Raji (cell line): ENCODE results near the gene GOLT1A.

Experiments used
- POLR2A ChIP-seq: IDR thresholded peaks from 2 replicates; pipeline ENCODE4 v1.6.1; 2011; ENCODE audit warnings: low read depth, low read length, control low read depth; ENCODE audit not compliant: insufficient read depth

Gene GOLT1A

GRCh38 chr1:204225841-204226735 is 12.3 kb upstream of the GOLT1A start:
- TF ChIP-seq POLR2A = no peak

GRCh38 chr1:204224655-204225054 is 10.9 kb upstream of the GOLT1A start:
- TF ChIP-seq POLR2A = no peak

DNA sequence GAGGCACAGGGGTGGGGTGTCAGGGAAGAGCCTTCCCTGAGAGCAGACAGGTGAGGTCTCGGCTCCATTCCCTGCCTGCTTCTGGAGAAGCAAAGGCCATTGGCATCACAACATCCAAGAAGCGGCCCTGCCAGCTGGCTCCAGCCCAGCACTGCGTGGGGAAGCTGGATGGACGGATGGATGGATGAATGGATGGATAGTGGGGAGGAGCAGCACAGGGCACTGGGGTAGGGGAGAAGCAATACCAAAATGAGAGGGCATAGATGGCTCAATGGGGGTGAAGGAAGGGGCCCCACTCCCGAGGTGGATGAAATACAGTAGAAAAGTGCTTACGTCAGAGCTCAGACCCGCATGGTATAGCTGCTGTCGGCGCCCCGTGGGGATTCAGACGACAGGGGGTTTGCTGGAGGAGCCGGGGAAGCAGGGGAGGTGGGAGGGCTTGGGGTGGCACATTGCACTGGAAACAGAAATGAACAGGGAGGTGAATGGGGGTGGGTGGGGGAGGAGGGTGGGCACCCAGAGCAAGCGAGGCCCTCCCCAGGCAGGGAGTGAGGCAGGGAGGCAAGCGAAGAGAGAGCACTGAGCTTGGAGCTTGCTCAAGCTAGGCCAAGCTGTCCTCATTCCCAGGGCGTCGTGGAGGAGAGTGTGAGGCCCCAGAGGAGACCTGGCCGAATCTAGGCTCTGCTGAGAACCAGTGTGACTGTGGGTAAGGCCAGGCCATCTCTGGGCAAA is 9.5 kb upstream of the GOLT1A start:
- no peak for TF ChIP-seq POLR2A

GRCh38 chr1:204222764-204223055 is 8.9 kb upstream of the GOLT1A start:
- TF ChIP-seq POLR2A = no peak

- TF ChIP-seq POLR2A = no peak
Measured at GRCh38 chr1:204222006-204222763, 8.4 kb upstream of the GOLT1A start.

- TF ChIP-seq POLR2A = no peak
Measured at GRCh38 chr1:204221271-204221670, 7.5 kb upstream of the GOLT1A start.

DNA sequence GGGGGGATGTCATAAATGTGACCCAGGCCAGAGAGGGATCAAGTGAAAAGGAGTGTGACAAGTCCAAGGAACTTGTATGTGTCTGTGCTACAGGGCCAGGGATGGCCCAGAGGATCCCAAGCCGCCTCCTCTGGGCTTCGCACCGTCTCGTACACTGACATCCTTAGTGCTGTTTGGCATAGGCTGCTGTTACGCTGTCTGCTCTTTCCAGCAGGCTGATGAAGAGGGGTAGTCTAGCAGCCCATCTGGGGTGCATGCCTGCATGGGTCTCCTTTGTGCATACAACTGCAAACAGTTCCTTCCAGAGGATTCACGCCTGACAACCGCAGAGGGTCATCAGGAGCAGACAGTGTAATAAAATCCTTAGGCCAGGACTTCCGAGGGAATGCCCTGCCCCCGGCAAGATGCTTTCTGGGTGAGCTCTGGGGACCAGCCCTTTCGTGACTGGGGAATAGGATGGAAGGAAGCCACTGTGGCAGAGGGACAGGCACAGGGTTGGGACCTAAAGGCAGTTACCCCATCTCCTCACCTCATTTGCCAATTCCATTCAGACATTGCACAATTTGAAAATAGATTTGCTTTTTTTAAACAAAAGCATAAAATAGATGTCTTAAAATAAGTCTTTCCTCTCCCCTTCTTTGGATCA is 6.3 kb upstream of the GOLT1A start:
- no peak for TF ChIP-seq POLR2A

DNA sequence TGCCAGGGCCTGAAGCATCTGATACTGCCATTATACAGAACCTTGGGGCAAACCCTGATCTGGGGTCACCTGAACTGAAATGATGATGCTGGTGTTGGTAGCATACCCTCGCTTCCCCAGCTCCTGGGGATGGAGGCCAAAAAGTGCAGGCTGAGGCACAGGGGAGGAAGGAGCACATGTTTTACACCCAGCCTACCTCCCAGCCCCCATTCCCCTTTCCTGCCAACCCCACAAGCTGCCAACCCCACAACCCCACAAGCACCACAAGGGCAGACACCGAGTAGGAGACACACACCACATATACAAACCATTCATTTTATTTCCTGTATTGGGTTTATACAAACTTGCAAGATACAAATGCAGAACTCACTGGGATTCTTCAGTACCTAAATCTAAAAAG is 4.8 kb upstream of the GOLT1A start:
- TF ChIP-seq POLR2A = no peak

DNA sequence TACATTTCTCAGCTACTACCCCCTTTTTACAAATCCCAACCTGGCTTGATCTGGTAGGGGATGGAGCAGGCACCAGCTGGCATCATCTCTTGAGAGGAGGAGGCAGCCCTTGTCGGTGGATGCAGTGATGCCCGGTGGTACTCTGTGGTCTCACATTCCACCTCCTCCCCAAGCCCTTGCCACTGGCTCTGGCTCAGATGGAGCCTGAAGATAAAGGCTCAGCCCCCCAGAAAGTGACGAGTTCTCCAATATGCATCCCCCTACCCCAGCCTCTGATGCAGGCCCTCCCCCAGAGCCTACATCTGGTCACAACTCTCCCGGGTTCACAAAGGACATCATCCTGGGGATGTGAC is 3.8 kb upstream of the GOLT1A start:
- no peak for TF ChIP-seq POLR2A

GRCh38 chr1:204216880-204217647 is 3.3 kb upstream of the GOLT1A start:
- no peak for TF ChIP-seq POLR2A

- TF ChIP-seq POLR2A = no peak
Measured at GRCh38 chr1:204216236-204216635, 2.4 kb upstream of the GOLT1A start.

DNA sequence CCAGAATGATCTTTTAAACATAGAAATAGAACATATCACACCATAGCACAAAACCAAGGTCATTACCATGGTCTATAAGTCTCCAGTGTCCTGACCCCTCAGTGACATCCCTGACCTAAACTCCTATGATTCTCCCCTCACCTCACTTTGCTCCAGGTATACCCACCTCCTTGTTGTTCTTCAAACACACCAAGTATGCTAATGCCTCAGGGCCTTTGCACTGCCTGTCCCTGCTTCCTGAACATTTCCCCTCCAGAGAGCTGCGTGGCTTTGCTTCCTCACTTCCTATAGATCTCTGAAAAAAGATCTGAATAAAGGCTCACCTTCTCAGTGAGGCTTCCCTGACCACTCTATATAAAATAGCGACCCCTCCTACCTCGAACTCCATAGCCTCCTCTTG is 1.1 kb downstream of the GOLT1A start:
- no peak for TF ChIP-seq POLR2A

DNA sequence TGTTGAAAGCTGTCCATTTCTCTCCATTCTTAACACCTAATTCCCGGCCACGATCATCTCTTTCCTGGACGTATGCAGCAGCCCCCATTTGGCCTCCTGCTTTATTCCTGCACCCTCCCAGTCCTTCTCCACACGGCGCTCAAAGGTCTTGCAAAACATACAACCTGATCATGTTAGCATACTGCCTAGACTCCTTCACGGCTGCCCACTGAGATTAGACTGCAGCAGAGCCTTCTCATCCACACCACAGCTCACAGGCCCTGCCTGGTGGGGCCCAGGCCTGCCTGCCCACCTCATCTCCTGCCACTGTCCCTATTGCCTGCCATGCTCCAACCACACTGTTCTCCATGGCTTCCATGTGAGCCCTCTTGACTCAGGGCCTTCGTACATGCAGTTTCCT is 2.7 kb downstream of the GOLT1A start:
- TF ChIP-seq POLR2A = no peak

GRCh38 chr1:204207136-204207616 is 6.6 kb downstream of the GOLT1A start:
- no peak for TF ChIP-seq POLR2A
